ENCODE data around the gene TANK.

TANK gene

DNA sequence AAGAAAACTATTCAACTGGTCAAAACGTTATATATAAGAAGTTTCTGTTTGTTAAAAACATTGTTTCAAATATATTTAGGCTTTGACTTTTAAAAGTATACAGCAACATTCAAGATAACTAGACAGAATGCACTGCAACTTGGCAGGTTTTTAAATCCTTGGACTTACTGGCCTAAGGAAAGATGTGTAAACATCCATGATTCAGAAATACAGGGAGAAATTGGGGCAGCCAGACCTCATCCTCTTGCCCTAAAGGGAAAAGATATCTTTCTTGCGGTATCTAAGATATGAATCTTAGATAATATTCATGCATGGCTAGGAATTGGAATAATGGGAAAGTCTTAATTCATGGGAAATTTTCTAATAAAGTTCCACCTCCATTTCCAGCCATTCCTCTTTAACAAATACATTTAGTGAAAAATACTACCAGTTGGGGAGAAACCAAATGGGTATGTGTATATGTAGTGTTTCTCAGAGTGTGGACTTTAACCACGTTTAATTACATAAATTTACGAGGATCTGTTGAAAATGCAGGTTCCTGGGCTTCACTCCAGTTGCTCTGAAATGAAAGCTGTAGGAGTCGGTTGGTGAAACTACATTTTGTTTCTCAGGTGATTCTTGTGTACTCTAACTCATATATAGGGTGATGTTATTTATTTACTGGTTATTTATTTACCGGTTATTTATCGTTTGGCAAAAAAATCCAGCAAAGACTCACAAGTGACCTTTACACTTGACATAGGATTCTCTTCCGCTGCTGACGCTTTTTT lies 587 bp upstream of the TANK start:
- Histone ChIP-seq H3K27me3 (ENCODE audit: insufficient read depth, low read length, poor library complexity, severe bottlenecking) (no peaks in the 10 kb centered on the region), H3F3A (ENCODE audit: low read depth) (no peaks in the 10 kb centered on the region), H3K9me3 (ENCODE audit: insufficient read depth, low read depth, low read length) (no peaks in the 10 kb centered on the region), H3K4me1 (ENCODE audit: insufficient read depth, low read length, poor library complexity, severe bottlenecking) (peaks cover 38% of the 10 kb centered on the region), H3K4me2 (ENCODE audit: low read depth, low read length, poor library complexity, severe bottlenecking) (peak overlapping the region; percentile 85), H4K20me1 (ENCODE audit: insufficient read depth, low read length, poor library complexity, severe bottlenecking) (peaks cover 36% of the 10 kb centered on the region), H3K9me2 (replicated peaks; ENCODE audit: low read depth, low read length) (no peaks in the 10 kb centered on the region), H2AFZ (ENCODE audit: low read length) (peak overlapping the region; percentile 82), H3K79me2 (ENCODE audit: insufficient read depth, low read length) (peaks cover 42% of the 10 kb centered on the region), H3K4me3 (ENCODE audit: low read length, poor library complexity, severe bottlenecking) (peak overlapping the region; percentile 90), H3K36me3 (ENCODE audit: insufficient read depth, low read length) (peaks cover 6% of the 10 kb centered on the region; the same call in 1 of the 2 replicates), H3K9ac (ENCODE audit: low read depth, low read length, poor library complexity, severe bottlenecking) (peak overlapping the region; percentile 59)
- no peak for TF ChIP-seq CTCF (conservative IDR thresholded peaks at IDR 0.05; ENCODE audit: low read length)
- no peak for TF ChIP-seq EZH2phosphoT487 (IDR thresholded peaks at IDR 0.05; ENCODE audit: borderline replicate concordance)

DNA sequence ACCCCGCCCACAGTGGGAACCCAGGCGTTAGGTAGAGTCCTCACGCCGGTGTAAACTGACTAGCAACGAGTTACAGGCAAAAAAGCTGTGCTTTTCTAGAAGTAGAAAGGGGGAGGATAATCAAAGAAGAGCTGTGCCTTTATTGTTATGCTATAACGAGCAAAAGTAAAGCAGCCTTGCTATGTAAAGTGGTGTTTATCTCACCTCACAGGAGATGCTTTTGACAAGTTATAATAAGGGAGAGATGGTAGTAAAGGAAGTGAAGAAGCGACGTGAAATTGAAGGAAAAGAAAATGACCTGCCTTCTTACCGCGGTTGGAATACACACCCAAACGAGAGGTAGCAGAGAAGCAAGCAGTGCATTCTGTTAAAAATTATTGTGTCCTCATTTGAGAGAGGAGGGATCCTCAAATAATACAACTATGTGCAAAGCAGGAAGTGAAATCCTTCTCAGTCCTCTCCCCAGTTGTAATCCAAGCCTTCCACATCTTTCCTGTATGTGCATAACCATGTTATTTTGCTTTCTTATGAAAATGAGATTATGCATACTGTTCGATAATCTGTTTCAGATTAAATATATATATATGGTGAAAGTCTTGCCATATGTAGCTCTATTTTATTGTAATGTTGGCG lies 962 bp downstream of the TANK start:
- no peaks in the 10 kb centered on the region for H3F3A ChIP-seq (ENCODE audit: low read depth)

DNA sequence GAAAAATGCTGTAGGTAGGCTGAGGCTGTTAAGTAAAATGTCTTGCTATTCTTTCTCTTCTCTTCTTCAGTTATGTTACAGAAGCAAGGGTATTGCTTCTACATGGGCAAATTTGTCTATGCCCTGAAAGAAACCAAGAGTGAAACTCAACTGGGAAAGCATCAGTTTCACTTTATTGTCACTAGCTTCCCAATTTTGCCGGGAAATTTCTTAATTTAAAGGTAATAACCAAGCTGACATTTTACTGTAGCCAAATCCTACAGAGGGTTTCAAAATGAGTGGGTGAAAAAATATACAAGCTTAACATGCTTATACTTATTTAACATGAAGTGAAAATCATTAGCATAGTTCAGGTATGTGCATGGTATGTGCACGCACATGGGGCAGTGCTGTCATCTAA lies 3.2 kb downstream of the TANK start:
- Histone ChIP-seq H3K4me2 (ENCODE audit: low read depth, low read length, poor library complexity, severe bottlenecking) (peak overlapping the region; percentile 92), H3K79me2 (ENCODE audit: insufficient read depth, low read length) (peaks cover 52% of the 10 kb centered on the region), H3K36me3 (ENCODE audit: insufficient read depth, low read length) (peaks cover 6% of the 10 kb centered on the region; the same call in 1 of the 2 replicates), H3F3A (ENCODE audit: low read depth) (no peaks in the 10 kb centered on the region), H4K20me1 (ENCODE audit: insufficient read depth, low read length, poor library complexity, severe bottlenecking) (peaks cover 36% of the 10 kb centered on the region), H3K9me3 (ENCODE audit: insufficient read depth, low read depth, low read length) (no peaks in the 10 kb centered on the region), H3K4me3 (ENCODE audit: low read length, poor library complexity, severe bottlenecking) (peak overlapping the region; percentile 90), H3K9me2 (replicated peaks; ENCODE audit: low read depth, low read length) (no peaks in the 10 kb centered on the region), H2AFZ (ENCODE audit: low read length) (no peak overlapping the region), H3K27me3 (ENCODE audit: insufficient read depth, low read length, poor library complexity, severe bottlenecking) (no peaks in the 10 kb centered on the region), H3K4me1 (ENCODE audit: insufficient read depth, low read length, poor library complexity, severe bottlenecking) (peaks cover 61% of the 10 kb centered on the region), H3K9ac (ENCODE audit: low read depth, low read length, poor library complexity, severe bottlenecking) (peak overlapping the region; percentile 14)
- TF ChIP-seq CTCF (conservative IDR thresholded peaks at IDR 0.05; ENCODE audit: low read length): no peak

More for the DNA sequence above, 962 bp downstream of the TANK start:
- no peak for TF ChIP-seq CTCF (conservative IDR thresholded peaks at IDR 0.05; ENCODE audit: low read length)
- TF ChIP-seq EZH2phosphoT487 (IDR thresholded peaks at IDR 0.05; ENCODE audit: borderline replicate concordance): no peak
- Histone ChIP-seq H3K79me2 (ENCODE audit: insufficient read depth, low read length) (peaks cover 47% of the 10 kb centered on the region), H3K27me3 (ENCODE audit: insufficient read depth, low read length, poor library complexity, severe bottlenecking) (no peaks in the 10 kb centered on the region), H3K9ac (ENCODE audit: low read depth, low read length, poor library complexity, severe bottlenecking) (peak overlapping the region; percentile 95), H3K36me3 (ENCODE audit: insufficient read depth, low read length) (peaks cover 6% of the 10 kb centered on the region; the same call in 1 of the 2 replicates), H3K9me2 (replicated peaks; ENCODE audit: low read depth, low read length) (no peaks in the 10 kb centered on the region), H3K4me2 (ENCODE audit: low read depth, low read length, poor library complexity, severe bottlenecking) (peak overlapping the region; percentile 92), H3K4me3 (ENCODE audit: low read length, poor library complexity, severe bottlenecking) (peak overlapping the region; percentile 90), H4K20me1 (ENCODE audit: insufficient read depth, low read length, poor library complexity, severe bottlenecking) (peaks cover 36% of the 10 kb centered on the region), H3K9me3 (ENCODE audit: insufficient read depth, low read depth, low read length) (no peaks in the 10 kb centered on the region), H2AFZ (ENCODE audit: low read length) (peak overlapping the region; percentile 81; the same call in 1 of the 2 replicates), H3K4me1 (ENCODE audit: insufficient read depth, low read length, poor library complexity, severe bottlenecking) (peaks cover 49% of the 10 kb centered on the region)
